PFSK-1 (cell line): ENCODE measurements around the gene IQGAP2.
A peak's percentile ranks its signal among the peaks of the same experiment; 100 is the strongest.

ENCODE experiments used
- FOXP2 ChIP-seq: optimal IDR thresholded peaks from 2 replicates; pipeline ENCODE3; 2011; ENCODE audit warnings: borderline replicate concordance, control low read depth, inconsistent platforms; ENCODE audit not compliant: insufficient read depth; ENCODE audit errors: extremely low read length, extremely low read depth
- POLR2AphosphoS5 ChIP-seq: IDR thresholded peaks from 2 replicates; pipeline ENCODE4 v1.6.1; 2012; ENCODE audit warnings: low read depth, mild to moderate bottlenecking, control low read depth, low read length, moderate library complexity
- REST ChIP-seq, 2 experiments: IDR thresholded peaks; 2 replicates each; pipeline versions ENCODE4 v1.6.1 to v1.8.0; 2011 to 2012; ENCODE audit warnings: low read depth in 2 of 2, low read length in 2 of 2, control low read depth in 1 of 2, inconsistent platforms in 1 of 2, mild to moderate bottlenecking in 1 of 2, moderate library complexity in 1 of 2; ENCODE audit not compliant: insufficient read depth in 1 of 2
- SIN3A ChIP-seq: IDR thresholded peaks from 2 replicates; pipeline ENCODE4 v1.6.1; 2012; ENCODE audit warnings: mild to moderate bottlenecking, low read length, moderate library complexity, borderline replicate concordance; ENCODE audit not compliant: insufficient read depth
- TAF1 ChIP-seq: IDR thresholded peaks from 2 replicates; pipeline ENCODE4 v1.6.1; 2012; ENCODE audit warnings: low read length, control low read depth, borderline replicate concordance; ENCODE audit not compliant: insufficient read depth

IQGAP2 gene

GRCh38 chr5:76524101-76524835 is 121.2 kb downstream of the IQGAP2 start:
- TF ChIP-seq FOXP2, result no peak
- no peak for TF ChIP-seq SIN3A
- TF ChIP-seq POLR2AphosphoS5, result no peak

- TF ChIP-seq TAF1 (peak; percentile 22; the same call in 1 of the 2 replicates), REST (IDR thresholded peaks at IDR 0.05; ENCODE audit: insufficient read depth in 1 of 2, low read depth in 2 of 2, low read length in 2 of 2) (peak in 1 of 2 experiments; percentile 66; a peak in 2 of 4 replicates), POLR2AphosphoS5 (peak; percentile 58), SIN3A (peak; percentile 65; the same call in 1 of the 2 replicates), FOXP2 (no peak)
Measured at GRCh38 chr5:76524868-76525267, 121.8 kb downstream of the IQGAP2 start.

- TF ChIP-seq SIN3A, result no peak
- TF ChIP-seq REST (IDR thresholded peaks at IDR 0.05; ENCODE audit: insufficient read depth in 1 of 2, low read depth in 2 of 2, low read length in 2 of 2), result no peak
- TF ChIP-seq FOXP2, result no peak
- no peak for TF ChIP-seq TAF1
- no peak for TF ChIP-seq POLR2AphosphoS5
Measured at GRCh38 chr5:76525956-76526355, 122.9 kb downstream of the IQGAP2 start.

GRCh38 chr5:76526950-76527583 is 124.0 kb downstream of the IQGAP2 start:
- TF ChIP-seq TAF1 (peak; percentile 29; the same call in 1 of the 2 replicates), FOXP2 (no peak), SIN3A (peak; percentile 62; the same call in 1 of the 2 replicates), REST (IDR thresholded peaks at IDR 0.05; ENCODE audit: insufficient read depth in 1 of 2, low read depth in 2 of 2, low read length in 2 of 2) (peak in 1 of 2 experiments; percentile 64; a peak in 1 of 4 replicates), POLR2AphosphoS5 (peak; percentile 47; the same call in 1 of the 2 replicates)

- TF ChIP-seq FOXP2, result no peak
- no peak for TF ChIP-seq POLR2AphosphoS5
- TF ChIP-seq TAF1, result no peak
- TF ChIP-seq REST (IDR thresholded peaks at IDR 0.05; ENCODE audit: insufficient read depth in 1 of 2, low read depth in 2 of 2, low read length in 2 of 2), result no peak
- TF ChIP-seq SIN3A, result no peak
Measured at GRCh38 chr5:76527685-76528161, 124.6 kb downstream of the IQGAP2 start.
